ENCODE data around the gene ERC2.
"Not testable (repeated sequence)": the region's sequence is repeated elsewhere in the genome, so short reads cannot be mapped to it uniquely, and the experiment has no call there.

ERC2 gene

GRCh38 chr3:55858302-55858701 lies 610.0 kb downstream of the ERC2 start:
- no peak for DNase-seq (ENCODE audit: low read depth, low spot score)
- H3K4me3 ChIP-seq (ENCODE audit: low read length) = no peak overlapping the region

- H3K4me3 ChIP-seq (ENCODE audit: low read length) = no peak overlapping the region
- no peak for DNase-seq (ENCODE audit: low read depth, low spot score)
Observed at GRCh38 chr3:55857633-55858032, 610.6 kb downstream of the ERC2 start.

DNA sequence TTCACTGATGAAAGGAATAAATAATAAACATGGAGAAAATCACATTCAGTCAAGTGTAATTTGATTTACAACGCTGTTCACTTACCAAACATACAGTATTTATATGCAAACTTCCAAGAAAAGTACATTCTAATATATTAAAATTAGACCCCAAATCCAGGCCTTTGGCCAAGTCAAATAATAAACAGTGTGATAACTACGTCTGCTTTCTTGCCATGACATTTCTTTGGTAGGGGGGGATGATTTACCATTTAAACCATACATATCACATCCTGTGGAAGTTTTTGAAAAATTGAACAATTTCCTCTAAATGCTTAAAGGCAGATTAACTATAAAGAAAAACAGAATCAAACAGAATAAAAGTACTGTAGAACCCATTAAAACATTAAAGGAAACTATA lies 613.0 kb downstream of the ERC2 start:
- DNase-seq (ENCODE audit: low read depth, low spot score) = no peak
- no peak overlapping the region for H3K4me3 ChIP-seq (ENCODE audit: low read length)

DNA sequence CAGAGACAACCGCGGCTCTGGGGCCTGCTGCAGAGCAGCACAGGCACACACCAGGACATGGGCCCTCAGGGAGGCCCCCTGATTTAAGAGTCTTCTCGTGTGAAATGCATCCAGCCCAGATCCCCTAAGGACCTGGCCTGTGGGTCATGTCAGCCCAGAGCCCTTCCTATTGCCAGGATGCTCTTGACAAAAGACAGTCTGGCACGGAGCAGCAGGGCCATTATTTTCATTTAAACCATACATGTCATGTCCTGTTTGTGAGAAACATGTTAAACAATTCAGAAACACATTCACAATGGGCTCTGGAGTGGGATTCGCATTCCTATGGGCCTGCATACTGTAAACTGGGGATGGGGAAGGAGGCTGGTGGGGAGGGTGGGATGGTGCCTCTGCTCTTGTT lies 613.8 kb downstream of the ERC2 start:
- no peak for DNase-seq (ENCODE audit: low read depth, low spot score)
- no peak overlapping the region for H3K4me3 ChIP-seq (ENCODE audit: low read length)

- no peak overlapping the region for H3K4me3 ChIP-seq (ENCODE audit: low read length)
- DNase-seq (ENCODE audit: low read depth, low spot score) = no peak
Observed at GRCh38 chr3:55852326-55852725, 615.9 kb downstream of the ERC2 start.

DNA sequence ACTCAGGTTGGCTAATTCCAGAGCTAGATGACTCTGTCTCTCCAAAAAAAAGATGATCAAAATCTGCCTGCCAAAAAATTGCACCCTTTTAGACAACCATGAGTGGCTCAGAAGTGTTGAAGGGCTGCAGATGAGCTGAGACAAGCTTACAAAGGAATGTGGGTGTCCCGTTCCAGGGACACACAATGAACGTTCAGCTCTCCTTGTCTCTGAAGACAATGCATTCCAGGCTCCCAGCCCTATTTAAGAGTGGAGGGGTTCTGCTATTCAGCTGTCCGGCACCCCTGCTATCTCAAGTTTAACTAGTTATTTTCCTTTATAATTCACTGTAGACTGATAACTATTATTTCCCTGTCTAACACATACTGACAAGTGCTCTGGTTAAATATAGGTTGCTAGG lies 626.1 kb downstream of the ERC2 start:
- no peak for DNase-seq (ENCODE audit: low read depth, low spot score)
- no peak overlapping the region for H3K4me3 ChIP-seq (ENCODE audit: low read length)

DNA sequence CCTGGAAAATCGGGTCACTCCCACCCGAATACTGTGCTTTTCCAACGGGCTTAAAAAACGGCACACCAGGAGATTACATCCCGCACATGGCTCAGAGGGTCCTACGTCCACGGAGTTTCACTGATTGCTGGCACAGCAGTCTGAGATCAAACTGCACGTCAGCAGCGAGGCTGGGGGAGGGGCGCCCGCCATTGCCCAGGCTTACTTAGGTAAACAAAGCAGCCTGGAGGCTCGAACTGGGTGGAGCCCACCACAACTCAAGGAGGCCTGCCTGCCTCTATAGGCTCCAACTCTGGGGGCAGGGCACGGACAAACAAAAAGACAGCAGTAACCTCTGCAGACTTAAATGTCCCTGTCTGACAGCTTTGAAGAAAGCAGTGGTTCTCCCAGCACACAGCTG lies 636.4 kb downstream of the ERC2 start:
- not testable (repeated sequence) for DNase-seq (ENCODE audit: low read depth, low spot score); H3K4me3 ChIP-seq (ENCODE audit: low read length)

GRCh38 chr3:55828712-55829111 lies 639.6 kb downstream of the ERC2 start:
- no peak for DNase-seq (ENCODE audit: low read depth, low spot score)
- H3K4me3 ChIP-seq (ENCODE audit: low read length) = no peak overlapping the region

GRCh38 chr3:55827786-55828185 lies 640.5 kb downstream of the ERC2 start:
- no peak for DNase-seq (ENCODE audit: low read depth, low spot score)
- no peak overlapping the region for H3K4me3 ChIP-seq (ENCODE audit: low read length)

- no peak for DNase-seq (ENCODE audit: low read depth, low spot score)
- no peak overlapping the region for H3K4me3 ChIP-seq (ENCODE audit: low read length)
Observed at GRCh38 chr3:55826731-55827496, 641.4 kb downstream of the ERC2 start.

DNA sequence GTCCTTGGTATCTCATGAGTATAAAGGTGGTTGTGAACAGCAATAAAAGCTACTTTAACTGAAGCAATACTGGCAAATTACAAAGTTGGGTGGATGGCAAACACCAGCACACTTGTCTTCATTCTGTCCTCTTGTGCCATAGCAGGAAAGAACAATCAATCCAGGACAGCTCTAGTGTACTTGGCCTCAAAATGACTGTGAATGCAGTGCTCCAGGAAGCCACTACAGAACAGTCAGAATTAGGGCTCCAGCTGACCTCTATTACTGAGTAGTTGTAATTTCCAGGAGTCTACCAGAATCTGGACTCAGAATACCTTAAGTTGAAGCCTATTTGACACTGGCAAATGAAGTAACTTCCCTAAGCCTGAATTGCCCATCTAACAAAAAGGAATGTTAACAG lies 642.2 kb downstream of the ERC2 start:
- DNase-seq (ENCODE audit: low read depth, low spot score) = no peak
- no peak overlapping the region for H3K4me3 ChIP-seq (ENCODE audit: low read length)

GRCh38 chr3:55824406-55824805 lies 643.9 kb downstream of the ERC2 start:
- no peak overlapping the region for H3K4me3 ChIP-seq (ENCODE audit: low read length)

DNA sequence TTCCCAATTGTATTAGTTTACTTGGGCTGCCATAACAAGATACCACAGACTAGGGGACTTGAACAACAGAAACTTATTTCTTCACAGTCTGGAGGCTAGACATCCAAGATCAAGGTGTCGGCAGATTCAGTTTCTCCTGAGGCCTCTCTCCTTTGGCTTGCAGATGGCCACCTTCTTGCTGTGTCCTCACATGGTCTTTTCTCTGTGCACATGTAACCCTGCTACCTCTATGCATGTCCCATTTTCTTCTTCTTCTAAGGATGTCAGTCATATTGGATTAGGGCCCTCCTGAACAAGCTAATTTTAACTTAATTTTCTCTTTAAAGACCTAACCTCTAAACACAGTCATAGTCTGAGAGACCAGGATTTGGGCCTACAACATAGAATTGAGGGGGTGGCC lies 644.4 kb downstream of the ERC2 start:
- no peak overlapping the region for H3K4me3 ChIP-seq (ENCODE audit: low read length)

More at GRCh38 chr3:55824406-55824805, 643.9 kb downstream of the ERC2 start:
- DNase-seq (ENCODE audit: low read depth, low spot score) = no peak

GRCh38 chr3:55823001-55823400 lies 645.3 kb downstream of the ERC2 start:
- DNase-seq (ENCODE audit: low read depth, low spot score) = no peak
- H3K4me3 ChIP-seq (ENCODE audit: low read length) = no peak overlapping the region

More for the DNA sequence above, 644.4 kb downstream of the ERC2 start:
- no peak for DNase-seq (ENCODE audit: low read depth, low spot score)

DNA sequence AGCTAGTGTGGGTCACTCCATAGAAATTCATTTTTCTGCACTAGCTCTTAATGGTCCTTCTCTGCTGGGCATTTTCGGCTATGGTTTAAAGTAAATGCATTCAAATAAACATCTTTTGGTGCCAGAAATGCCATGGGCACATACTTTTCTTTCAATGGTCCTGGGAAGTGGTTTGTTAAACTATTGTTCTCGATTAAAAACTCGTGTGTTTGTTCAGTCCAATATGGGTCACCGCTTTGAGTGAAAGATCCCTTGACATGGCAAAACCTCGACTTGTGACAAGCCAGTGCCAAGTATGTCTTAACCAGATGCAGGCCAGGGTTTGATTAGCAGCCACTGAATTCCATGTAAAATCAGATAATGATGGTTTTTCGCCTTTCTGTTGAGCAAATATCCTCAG lies 649.3 kb downstream of the ERC2 start:
- no peak for DNase-seq (ENCODE audit: low read depth, low spot score)
- no peak overlapping the region for H3K4me3 ChIP-seq (ENCODE audit: low read length)

DNA sequence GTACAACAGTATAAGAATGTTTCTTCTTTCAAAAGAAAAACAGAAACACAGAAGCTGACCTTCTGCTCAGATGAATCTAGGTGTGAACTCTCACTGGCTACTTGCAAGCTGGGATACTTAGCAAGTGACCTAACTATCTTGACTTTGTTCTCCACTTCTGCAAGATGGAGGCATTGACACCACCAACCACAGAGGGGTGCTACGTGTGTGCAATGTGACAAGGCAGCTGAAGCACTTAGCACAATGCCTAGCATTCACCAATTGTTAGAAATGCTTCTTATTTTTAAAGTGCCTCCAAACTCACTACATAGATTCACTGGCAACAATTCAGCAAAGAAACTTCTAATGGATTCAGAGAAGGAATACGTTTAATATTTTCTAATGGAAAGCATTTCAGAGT lies 649.8 kb downstream of the ERC2 start:
- no peak for DNase-seq (ENCODE audit: low read depth, low spot score)
- no peak overlapping the region for H3K4me3 ChIP-seq (ENCODE audit: low read length)

GRCh38 chr3:55816794-55817576 lies 651.3 kb downstream of the ERC2 start:
- no peak overlapping the region for H3K4me3 ChIP-seq (ENCODE audit: low read length)
- no peak for DNase-seq (ENCODE audit: low read depth, low spot score)

- no peak for DNase-seq (ENCODE audit: low read depth, low spot score)
- no peak overlapping the region for H3K4me3 ChIP-seq (ENCODE audit: low read length)
Observed at GRCh38 chr3:55815262-55815661, 653.0 kb downstream of the ERC2 start.

GRCh38 chr3:55813268-55814097 lies 654.8 kb downstream of the ERC2 start:
- H3K4me3 ChIP-seq (ENCODE audit: low read length) = no peak overlapping the region
- DNase-seq (ENCODE audit: low read depth, low spot score) = no peak
